Heart left ventricle (tissue), 16 donors: ENCODE measurements around the gene NISCH. TPM values are rescaled to one million over a fixed set of nuclear protein-coding genes. Genes with fewer than 3 reads are reported as not detected.

ENCODE experiments used
- ATAC-seq, 4 donors: fragments of 200-7000 bp; cut with Tn5 transposase; one replicate each; pipeline ENCODE4 v1.9.1; 2020 to 2022; ENCODE audit warnings: moderate library complexity in 4 of 4, mild to moderate bottlenecking in 3 of 4, moderate number of reproducible peaks in 1 of 4
- DNase-seq, 5 donors: peaks; one replicate each; pipeline ENCODE4 v3.0.0-alpha.2; 2020
- H3K27ac ChIP-seq, 12 donors: fragments of 200-600 bp; sonication (generic) in 4 of 12; one replicate each; pipeline versions ENCODE4 v1.5.0 to v1.8.0; 2016 to 2022; ENCODE audit warnings: mild to moderate bottlenecking in 2 of 12
- H3K27me3 ChIP-seq, 9 donors: fragments of 200-600 bp; sonication (generic) in 2 of 9; one replicate each; pipeline versions ENCODE4 v1.5.1 to v1.8.0; 2016 to 2022; ENCODE audit warnings: mild to moderate bottlenecking in 3 of 9
- H3K36me3 ChIP-seq, 9 donors: fragments of 200-600 bp; sonication (generic) in 2 of 9; one replicate each; pipeline versions ENCODE4 v1.5.0 to v1.8.0; 2018 to 2022; ENCODE audit warnings: mild to moderate bottlenecking in 2 of 9
- H3K4me1 ChIP-seq, 12 donors: fragments of 200-600 bp; sonication (generic) in 4 of 12; one replicate each; pipeline versions ENCODE4 v1.5.0 to v1.8.0; 2016 to 2022; ENCODE audit warnings: mild to moderate bottlenecking in 3 of 12
- H3K4me3 ChIP-seq, 12 donors: fragments of 200-600 bp; sonication (generic) in 4 of 12; one replicate each; pipeline versions ENCODE4 v1.5.0 to v1.8.0; 2017 to 2022; ENCODE audit warnings: mild to moderate bottlenecking in 9 of 12, moderate library complexity in 4 of 12
- H3K9me3 ChIP-seq, 12 donors: fragments of 200-600 bp; sonication (generic) in 4 of 12; one replicate each; pipeline versions ENCODE4 v1.5.0 to v1.8.0; 2016 to 2022; ENCODE audit warnings: mild to moderate bottlenecking in 1 of 12
- CTCF ChIP-seq, 12 donors: fragments of 200-600 bp; sonication (generic) in 4 of 12; IDR thresholded peaks; one replicate each; pipeline versions ENCODE4 v1.5.0 to v1.8.0; 2018 to 2022; ENCODE audit warnings: antibody characterized with exemption in 12 of 12, mild to moderate bottlenecking in 5 of 12
- POLR2A ChIP-seq, 2 donors: fragments of 450-650 bp; IDR thresholded peaks; one replicate each; pipeline ENCODE4 v1.6.1; 2017; ENCODE audit warnings: antibody characterized with exemption in 2 of 2, mild to moderate bottlenecking in 2 of 2, moderate library complexity in 2 of 2
- WGBS, 4 donors: extraction: QIAGEN DNeasy Blood & Tissue Kit in 2 of 4; methylation state at CpG; one replicate each; pipeline versions ENCODE4 v1.1.5 to v1.1.7; 2013 to 2018; 5-methylcytosine and 5-hydroxymethylcytosine counted together
- intact Hi-C, 10 donors: fragments of 100-400 bp; cut with DNase I; formaldehyde crosslinking; loops; one replicate each; pipeline versions ENCODE4 v1.11.1 to v1.14.2; 2022
- polyA plus RNA-seq, 2 donors: library from polyadenylated mRNA; stranded (reverse); fragments of 200-250 nt; gene quantifications; one replicate each; pipeline ENCODE4 v1.2.3, GENCODE V29; 2013
- total RNA-seq, 9 donors: library from RNA; depleted of rRNA in 2 of 9; stranded (reverse); fragments of >200 nt in 2 of 9; fragmentation: NEBNext Ultra II Directional in 3 of 9; extraction: Animal tissue kit (Norgen Biotek cat#: 25700) in 3 of 9; gene quantifications; one replicate each; pipeline versions ENCODE4 v1.1.0 to v1.2.4, GENCODE V29; 2016 to 2023
- donor health status: ischemic (EF 13 %, LVEDD 7.1; RV severe dilation, severe dysfunction).
- donor health status: healthy with polysubstance abuse.
- donor health status: DM: no; HTN: yes; CAD: no.
- donor health status: DM: no; HTN: no; CAD: no.
- donor health status: ischemic (EF 25% LVEDD 6.9; RV normal size, moderate dysfunction).
- donor health status: ischemic (EF 25% LVEDD 5.7; RV mildly dilated, moderate dysfunction).
- donor health status: healthy.
- donor health status: DM: yes; HTN: yes; CAD: no.
- donor health status: ischemic (EF 35%, LVEDD 5.7; RV mildly dilated, moderate dysfunction).
- donor health status: nonischemic (EF 11% LVEDD 7.7; RV severe dilation, severe dysfunction).
- donor health status: DM: yes; HTN: yes; CAD: no.
- donor health status: PGD.
- donor health status: ischemic (EF 29% LVEDD 5.4; RV normal size, mild dysfunction).
- donor health status: nonischemic (EF 23%, LVEDD 6.1; RV moderate dilation, normal function).

NISCH gene
- total and polyA plus RNA-seq, 11 donors: 28.8 to 56.2 (median 42.0) TPM

GRCh38 chr3:52458031-52458760, 2.8 kb downstream of the NISCH start:
- 76 to 80% (median 78%) methylated on average over 6 of the region's 6 CpGs for WGBS, 4 donors
- ATAC-seq (no peak), DNase-seq (no peak)
- Histone ChIP-seq H3K36me3 (peaks cover 0 to 62% (median 56%) of the 10 kb centered on the region in 9 donors), H3K4me1 (peaks cover 0 to 36% (median 22%) of the 10 kb centered on the region in 12 donors), H3K4me3 (no peak overlapping the region), H3K27me3 (no peaks in the 10 kb centered on the region), H3K27ac (no peak overlapping the region), H3K9me3 (no peaks in the 10 kb centered on the region)
- TF ChIP-seq CTCF (IDR thresholded peaks at IDR 0.05): no peak
- intact Hi-C loops: loop anchor here in 2 of 10 donors (5.0 to 10.0 kb wide), 2 partner anchors 79 to 227 kb away; partner anchors contain the start of genes GNL3 (in 1 of the 2), PBRM1 (in 1 of the 2) and UQCC5 (in 1 of the 2)

- H3K27ac ChIP-seq: no peak overlapping the region
- H3K36me3 ChIP-seq: peaks cover 0 to 67% (median 63%) of the 10 kb centered on the region in 9 donors
- no peaks in the 10 kb centered on the region for H3K9me3 ChIP-seq
- DNase-seq: no peak
- no peak for ATAC-seq
- no peak for TF ChIP-seq CTCF (IDR thresholded peaks at IDR 0.05)
- TF ChIP-seq POLR2A (IDR thresholded peaks at IDR 0.05): no peak
- intact Hi-C loops: loop anchor here in 2 of 10 donors (5.0 to 10.0 kb wide), 2 partner anchors 78 to 226 kb away; partner anchors contain the start of genes GNL3 (in 1 of the 2), PBRM1 (in 1 of the 2) and UQCC5 (in 1 of the 2)
- H3K4me3 ChIP-seq: no peak overlapping the region
- 94 to 96% (median 96%) methylated on average over 14 of the region's 14 CpGs for WGBS, 4 donors
- H3K4me1 ChIP-seq: peaks cover 0 to 36% (median 22%) of the 10 kb centered on the region in 12 donors
- no peaks in the 10 kb centered on the region for H3K27me3 ChIP-seq
Observed at GRCh38 chr3:52458770-52459545, 3.6 kb downstream of the NISCH start.

- no peaks in the 10 kb centered on the region for H3K9me3 ChIP-seq
- H3K4me3 ChIP-seq: no peak overlapping the region
- DNase-seq (peak in 1 of 5 donors; percentile 28), ATAC-seq (no peak)
- peaks cover 0 to 13% (median 4%) of the 10 kb centered on the region in 12 donors for H3K4me1 ChIP-seq
- peaks cover 0 to 88% (median 83%) of the 10 kb centered on the region in 9 donors for H3K36me3 ChIP-seq
- intact Hi-C loops: no loop called here
- H3K27me3 ChIP-seq: no peaks in the 10 kb centered on the region
- 77 to 89% (median 83%) methylated on average over 6 of the region's 6 CpGs for WGBS, 4 donors
- TF ChIP-seq CTCF (IDR thresholded peaks at IDR 0.05): no peak
- TF ChIP-seq POLR2A (IDR thresholded peaks at IDR 0.05): no peak
- no peak overlapping the region for H3K27ac ChIP-seq
Observed at GRCh38 chr3:52461874-52462273, 6.5 kb downstream of the NISCH start.

- DNase-seq: no peak
- no peak for ATAC-seq
- Histone ChIP-seq H3K4me1 (peaks cover 0 to 9% (median 5%) of the 10 kb centered on the region in 12 donors), H3K4me3 (no peak overlapping the region), H3K27me3 (no peaks in the 10 kb centered on the region), H3K27ac (no peak overlapping the region), H3K36me3 (peaks cover 0 to 87% (median 73%) of the 10 kb centered on the region in 9 donors), H3K9me3 (no peaks in the 10 kb centered on the region)
- intact Hi-C loops: no loop called here
- TF ChIP-seq CTCF (IDR thresholded peaks at IDR 0.05) (no peak), POLR2A (IDR thresholded peaks at IDR 0.05) (no peak)
- 87 to 96% (median 92%) methylated on average over 5 of the region's 5 CpGs for WGBS, 4 donors
Observed at GRCh38 chr3:52463416-52463815, 8.0 kb downstream of the NISCH start.
